ENCODE results near the gene RPS6KA1. TPM values are rescaled to one million over a fixed set of nuclear protein-coding genes. Genes with fewer than 3 reads are reported as not detected.

RPS6KA1 gene
- total and polyA plus RNA-seq, 2 of the 4 experiments (the other 2 are of a cell fraction) = 3.6 to 6.3 TPM

- no CpG with 5 or more reads among the region's 8 CpGs for WGBS, 2 experiments (ENCODE audit: extremely low coverage in 2 of 2, insufficient read length in 1 of 2)
- CTCF ChIA-PET = no interaction called here
- H3K4me3 ChIP-seq (ENCODE audit: insufficient read depth, low read depth, low read length) = no peak overlapping the region
- H3K9me3 ChIP-seq (ENCODE audit: control insufficient read depth, insufficient read depth, low read length) = no peaks in the 10 kb centered on the region
- no peak overlapping the region for H3K56ac ChIP-seq (ENCODE audit: extremely low read depth, insufficient read depth, low read length)
- in situ Hi-C loops (cut with MboI; ENCODE audit: low sequenced_read_pairs) (no loop called here), intact Hi-C loops (cut with micrococcal nuclease) (no loop called here), dilution Hi-C loops (cut with HindIII; ENCODE audit: low sequenced_read_pairs, unreplicated experiment) (no loop called here)
- H3K18ac ChIP-seq (ENCODE audit: low read depth, low read length) = no peak overlapping the region
- H3K4me1 ChIP-seq (ENCODE audit: control insufficient read depth, insufficient read depth, low read length) = peaks cover 2% of the 10 kb centered on the region; the same call in 1 of the 2 replicates
- no peak overlapping the region for H2BK5ac ChIP-seq (ENCODE audit: low read depth, low read length, poor library complexity, severe bottlenecking)
- no peak overlapping the region for H3K27ac ChIP-seq (ENCODE audit: insufficient read depth, low read length)
- no peaks in the 10 kb centered on the region for H3K36me3 ChIP-seq (ENCODE audit: control insufficient read depth, insufficient read depth, low read length)
- H3K9ac ChIP-seq (ENCODE audit: low read depth, low read length) = no peak overlapping the region
- no peak overlapping the region for H4K91ac ChIP-seq (ENCODE audit: insufficient read depth, low read depth, low read length)
- no peaks in the 10 kb centered on the region for H3K9me1 ChIP-seq (ENCODE audit: insufficient read depth, low read length)
- no peak for ATAC-seq (ENCODE audit: low read depth)
- H3K27me3 ChIP-seq (ENCODE audit: control insufficient read depth, insufficient read depth, low read length) = no peaks in the 10 kb centered on the region
- no peak for DNase-seq
- no TSS peak for BruUV-seq (replicated peaks)
- H4K8ac ChIP-seq (ENCODE audit: low read depth in 2 of 2, low read length in 2 of 2) = no peak overlapping the region
- no peak for TF ChIP-seq RAD21 (IDR thresholded peaks at IDR 0.05; ENCODE audit: low read length)
- TF ChIP-seq CTCF (conservative IDR thresholded peaks at IDR 0.05; ENCODE audit: low read depth, low read length) = no peak
- TF ChIP-seq NFE2L2 (IDR thresholded peaks at IDR 0.05; ENCODE audit: low read depth, low read length) = no peak
- no peak for TF ChIP-seq SMC3 (IDR thresholded peaks at IDR 0.05; ENCODE audit: low read depth, low read length)
- no peak for TF ChIP-seq CEBPB (IDR thresholded peaks at IDR 0.05; ENCODE audit: low read depth, low read length)
- no peak for TF ChIP-seq MAFK (IDR thresholded peaks at IDR 0.05; ENCODE audit: low read depth, low read length)
- no peak for TF ChIP-seq CHD1 (IDR thresholded peaks at IDR 0.05; ENCODE audit: low read depth, low read length)
- no peak for TF ChIP-seq POLR2A (IDR thresholded peaks at IDR 0.05; ENCODE audit: low read depth, low read length)
- no peak for TF ChIP-seq FOS (IDR thresholded peaks at IDR 0.05; ENCODE audit: low read depth, low read length)
- no peak for TF ChIP-seq RCOR1 (IDR thresholded peaks at IDR 0.05; ENCODE audit: insufficient replicate concordance, low read length)
- TF ChIP-seq MXI1 (IDR thresholded peaks at IDR 0.05; ENCODE audit: borderline replicate concordance, low read depth, low read length) = no peak
- no peak for TF ChIP-seq ELK1 (IDR thresholded peaks at IDR 0.05; ENCODE audit: borderline replicate concordance, low read depth, low read length)
- no peak for TF ChIP-seq BHLHE40 (IDR thresholded peaks at IDR 0.05; ENCODE audit: low read depth, low read length)
- TF ChIP-seq MAZ (IDR thresholded peaks at IDR 0.05; ENCODE audit: borderline replicate concordance, low read depth, low read length) = no peak
- no peak for TF ChIP-seq RFX5 (IDR thresholded peaks at IDR 0.05; ENCODE audit: low read depth, low read length)
- TF ChIP-seq USF2 (IDR thresholded peaks at IDR 0.05; ENCODE audit: low read depth, low read length) = no peak
- H4K5ac ChIP-seq (ENCODE audit: low read depth, low read length) = no peak overlapping the region
- no peak overlapping the region for H3K4me2 ChIP-seq (ENCODE audit: low read depth, low read length)
- H3K79me1 ChIP-seq (ENCODE audit: low read depth in 1 of 2, low read length in 2 of 2) = no peaks in the 10 kb centered on the region
- H2BK20ac ChIP-seq (ENCODE audit: low read depth, low read length) = no peak overlapping the region
- no peak overlapping the region for H3K14ac ChIP-seq (replicated peaks; ENCODE audit: low read depth, low read length)
- H2BK120ac ChIP-seq (ENCODE audit: low read depth, low read length) = no peak overlapping the region
- H2AFZ ChIP-seq (replicated peaks; ENCODE audit: low read length, poor library complexity) = peak overlapping the region; percentile 19
- POLR2A ChIA-PET (ENCODE audit: unreplicated experiment) = no interaction called here
- H2BK15ac ChIP-seq (ENCODE audit: low read depth, low read length) = no peak overlapping the region
- no peak overlapping the region for H2AK5ac ChIP-seq (ENCODE audit: low read depth, low read length)
- no peak overlapping the region for H2AK9ac ChIP-seq (replicated peaks; ENCODE audit: low read depth, low read length, poor library complexity)
- no peak overlapping the region for H3K23ac ChIP-seq (ENCODE audit: low read depth, low read length)
- H4K20me1 ChIP-seq (ENCODE audit: insufficient read depth, low read length) = no peaks in the 10 kb centered on the region
- H3K4ac ChIP-seq (ENCODE audit: low read depth, low read length) = no peak overlapping the region
Measured at GRCh38 chr1:26571381-26571780, 41.8 kb downstream of the RPS6KA1 start.
